ENCODE data around the gene TANGO6.
"Not testable (repeated sequence)": the region's sequence is repeated elsewhere in the genome, so short reads cannot be mapped to it uniquely, and the experiment has no call there.

TANGO6 gene

GRCh38 chr16:69116906-69117305 lies 273.6 kb downstream of the TANGO6 start:
- no peak for DNase-seq (ENCODE audit: low read depth, low spot score)

DNA sequence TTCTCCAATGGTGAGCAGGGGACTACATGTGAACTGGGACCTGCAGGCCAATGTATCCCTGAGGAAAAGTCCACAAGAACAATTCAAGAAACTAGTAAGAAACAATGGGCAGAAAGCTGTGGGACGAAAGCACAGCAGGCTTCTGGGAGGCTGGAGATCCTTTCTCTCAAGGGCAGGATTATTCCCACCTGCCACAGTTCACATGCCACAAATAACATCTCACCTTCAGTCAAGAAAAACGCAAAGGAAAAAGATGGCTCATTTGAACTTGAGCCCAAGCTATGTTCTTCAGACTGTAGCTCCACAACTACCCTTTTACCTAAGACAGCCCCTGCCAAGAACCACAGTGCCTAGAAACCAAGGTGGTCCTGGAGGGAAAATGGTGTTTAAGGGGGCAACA lies 275.1 kb downstream of the TANGO6 start:
- no peak for DNase-seq (ENCODE audit: low read depth, low spot score)

DNA sequence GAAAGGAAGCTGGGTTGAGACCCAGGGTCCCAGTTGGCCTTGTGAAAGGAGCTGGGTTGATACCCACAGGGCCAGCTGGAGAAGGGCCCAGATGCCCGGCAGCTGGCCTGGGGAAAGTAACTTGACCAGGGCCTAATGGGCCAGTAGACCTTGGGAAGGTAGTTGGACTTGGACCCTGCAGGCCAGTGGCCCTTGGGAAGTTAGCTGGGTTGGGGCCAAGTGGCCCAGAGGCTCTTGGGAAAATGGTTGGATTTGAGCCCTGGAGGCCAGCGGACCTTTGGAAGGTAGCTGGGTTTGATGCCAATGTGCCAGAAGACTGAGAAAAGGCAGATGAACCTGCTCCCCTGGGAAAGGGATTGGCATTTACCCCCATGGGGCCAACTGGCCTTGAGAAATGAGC lies 275.7 kb downstream of the TANGO6 start:
- DNase-seq (ENCODE audit: low read depth, low spot score): no peak

DNA sequence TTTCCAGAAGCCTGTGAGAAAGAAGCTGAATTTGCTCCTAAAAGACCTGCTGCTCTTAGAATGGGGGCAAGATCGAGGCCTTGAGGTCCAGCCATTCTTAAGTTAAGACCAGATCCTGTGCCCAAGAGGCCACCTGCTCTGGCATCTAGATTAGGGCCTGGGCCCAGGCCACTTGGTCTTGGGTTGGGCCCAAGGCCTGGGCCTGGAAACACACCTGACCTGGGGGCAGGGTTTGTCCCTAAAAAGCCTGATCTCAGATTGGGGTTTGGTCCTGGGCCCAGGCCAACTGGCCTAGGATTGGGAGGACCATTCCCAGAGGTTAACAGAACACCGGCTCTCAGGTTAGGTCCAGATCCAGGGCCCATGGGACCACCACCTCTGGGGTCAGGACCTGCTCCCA lies 276.2 kb downstream of the TANGO6 start:
- no peak for DNase-seq (ENCODE audit: low read depth, low spot score)

DNA sequence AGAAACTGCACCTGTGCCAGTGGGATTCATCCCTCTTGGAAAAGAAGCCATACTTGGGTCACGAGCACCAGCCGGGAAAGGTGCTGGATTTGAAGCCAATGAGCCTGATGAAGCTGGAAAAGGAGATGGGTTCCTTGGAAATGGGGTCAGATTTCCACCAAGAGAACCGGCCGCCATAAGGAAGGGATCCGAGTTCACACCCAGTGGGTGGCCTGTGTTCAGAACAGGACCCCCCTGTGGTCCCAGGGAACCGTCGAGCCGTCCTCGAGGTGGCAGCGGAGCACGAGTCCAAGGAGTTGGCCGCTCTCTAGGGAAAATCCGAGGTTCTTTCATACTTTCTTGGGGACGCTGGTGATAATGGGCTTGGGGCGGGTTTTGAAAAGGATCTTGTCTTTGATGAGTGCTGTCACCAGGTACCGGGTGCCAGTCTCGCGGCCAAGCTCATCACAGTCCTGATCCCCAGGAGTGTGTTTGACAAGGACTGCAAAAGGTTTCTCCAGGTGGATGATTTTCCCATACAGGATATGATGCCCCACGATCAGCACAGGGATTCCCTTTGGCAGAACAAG lies 276.8 kb downstream of the TANGO6 start:
- DNase-seq (ENCODE audit: low read depth, low spot score): no peak

DNA sequence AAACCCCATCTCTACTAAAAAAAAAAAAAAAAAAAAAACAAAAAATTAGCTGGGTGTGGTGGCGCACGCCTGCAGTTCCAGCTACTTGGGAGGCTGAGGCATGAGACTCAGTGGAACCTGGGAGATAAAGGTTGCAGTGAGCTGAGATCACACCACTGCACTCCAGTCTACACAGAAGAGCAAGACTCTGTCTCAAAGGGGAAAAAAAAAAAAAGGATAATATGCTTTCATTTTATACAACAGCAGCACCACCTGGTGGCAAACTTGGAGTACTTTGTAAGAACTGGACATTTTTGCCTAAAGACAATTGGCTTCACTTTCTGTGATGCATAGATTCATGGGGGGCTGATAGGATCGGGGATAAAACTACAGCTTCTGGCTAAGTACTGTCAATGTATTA lies 280.6 kb downstream of the TANGO6 start:
- DNase-seq (ENCODE audit: low read depth, low spot score): peak; percentile 47

GRCh38 chr16:69124406-69124805 lies 281.1 kb downstream of the TANGO6 start:
- not testable (repeated sequence) for DNase-seq (ENCODE audit: low read depth, low spot score)

DNA sequence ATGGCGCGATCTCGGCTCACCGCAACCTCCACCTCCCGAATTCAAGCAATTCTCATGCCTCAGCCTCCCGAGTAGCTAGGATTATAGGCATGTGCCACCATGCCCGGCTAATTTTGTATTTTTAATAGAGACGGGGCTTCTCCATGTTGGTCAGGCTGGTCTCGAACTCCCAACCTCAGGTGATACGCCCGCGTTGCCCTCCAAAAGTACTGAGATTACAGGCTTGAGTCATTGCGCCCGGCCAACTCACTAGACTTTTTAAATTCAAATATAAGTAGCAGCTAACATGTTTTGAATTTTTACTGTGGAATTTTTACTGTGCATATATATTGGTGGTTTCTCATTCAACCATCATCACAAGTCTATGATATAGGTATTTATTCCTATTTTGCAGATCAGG lies 281.6 kb downstream of the TANGO6 start:
- DNase-seq (ENCODE audit: low read depth, low spot score): not testable (repeated sequence)

GRCh38 chr16:69126221-69126620 lies 282.9 kb downstream of the TANGO6 start:
- no peak for DNase-seq (ENCODE audit: low read depth, low spot score)

DNA sequence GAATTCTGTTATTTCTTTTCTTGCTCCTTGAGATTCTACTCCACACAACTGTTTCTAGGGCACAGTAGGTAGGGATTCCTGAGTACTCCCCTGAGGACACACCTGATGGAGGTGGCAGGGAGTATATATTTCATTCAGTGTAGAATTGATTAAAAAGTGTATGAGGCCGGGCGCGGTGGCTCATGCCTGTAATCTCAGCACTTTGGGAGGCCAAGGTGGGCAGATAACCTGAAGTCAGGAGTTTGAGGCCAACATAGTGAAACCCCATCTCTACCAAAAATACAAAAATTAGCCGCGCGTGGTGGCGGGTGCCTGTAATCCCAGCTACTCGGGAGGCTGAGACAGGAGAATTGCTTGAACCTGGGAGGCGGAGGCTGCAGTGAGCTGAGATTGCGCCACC lies 283.5 kb downstream of the TANGO6 start:
- DNase-seq (ENCODE audit: low read depth, low spot score): not testable (repeated sequence)

DNA sequence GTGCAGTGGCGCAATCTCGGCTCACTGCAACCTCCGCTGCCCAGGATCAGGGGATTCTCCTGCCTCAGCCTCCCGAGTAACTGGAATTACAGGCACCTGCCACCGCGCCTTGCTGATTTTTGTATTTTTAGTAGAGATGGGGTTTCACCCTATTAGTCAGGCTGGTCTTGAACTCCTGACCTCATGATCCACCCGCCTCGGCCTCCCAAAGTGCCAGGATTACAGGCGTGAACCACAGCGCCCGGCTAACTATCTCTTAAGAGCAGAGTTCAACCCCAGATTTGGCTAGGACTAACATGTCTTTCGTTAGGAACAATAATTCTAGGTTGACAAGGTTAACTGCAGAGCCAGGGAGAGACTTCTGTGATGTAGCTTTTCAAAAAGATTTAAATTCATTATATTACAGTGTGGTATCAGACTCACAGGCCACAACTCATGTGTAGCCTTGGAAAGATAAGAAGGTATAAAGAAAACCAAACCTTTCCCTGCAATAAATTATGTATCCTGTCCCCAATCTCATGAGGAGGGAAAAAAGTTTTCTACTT lies 284.7 kb downstream of the TANGO6 start:
- no peak for DNase-seq (ENCODE audit: low read depth, low spot score)

- DNase-seq (ENCODE audit: low read depth, low spot score): no peak
These were observed 287.1 kb downstream of the TANGO6 start for GRCh38 chr16:69130461-69130860.

DNA sequence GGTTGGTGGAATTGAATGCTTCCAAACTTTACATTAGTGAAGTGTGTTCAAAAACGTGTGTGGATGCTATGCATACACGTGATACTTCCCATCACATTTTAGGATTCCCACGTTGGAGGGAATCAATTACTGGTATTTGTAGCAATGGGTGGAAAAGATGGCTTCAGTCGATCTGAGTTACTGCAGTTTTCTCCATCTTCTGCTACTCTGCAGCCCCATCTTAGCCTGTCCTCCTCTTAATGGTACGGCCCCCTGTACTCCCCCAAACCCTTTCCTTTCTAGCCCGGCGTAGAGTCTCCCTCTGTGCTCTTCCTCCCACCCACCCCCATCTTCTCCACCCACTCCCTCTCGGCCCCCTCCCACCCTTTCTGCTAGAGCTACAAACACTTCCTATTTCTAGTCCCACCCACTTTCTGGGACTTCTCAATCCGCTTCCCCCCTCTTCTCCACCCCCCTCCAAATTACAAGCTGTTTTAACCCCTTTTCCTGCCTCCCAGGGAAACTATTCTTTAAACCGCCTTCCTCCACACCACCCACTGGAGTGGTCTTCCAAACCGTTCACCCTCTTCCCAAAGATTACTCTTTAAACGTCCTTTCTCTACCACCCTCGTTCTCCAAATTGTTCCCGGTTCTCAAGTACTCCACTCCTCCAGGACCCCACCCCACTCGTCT lies 288.0 kb downstream of the TANGO6 start:
- no peak for DNase-seq (ENCODE audit: low read depth, low spot score)

- peak; percentile 42 for DNase-seq (ENCODE audit: low read depth, low spot score)
These were observed 288.6 kb downstream of the TANGO6 start for GRCh38 chr16:69131839-69132423.

GRCh38 chr16:69132424-69133252 lies 289.3 kb downstream of the TANGO6 start, which contains the start of the genes CHTF8 and UTP4:
TSS of gene CHTF8 (minus strand) at chr16:69132588. CDS start at chr16:69121458, 11,130 bp downstream.
TSS of gene UTP4 (plus strand) at chr16:69132649. CDS start at chr16:69133460, 811 bp downstream.
- DNase-seq (ENCODE audit: low read depth, low spot score): peak; percentile 81

DNA sequence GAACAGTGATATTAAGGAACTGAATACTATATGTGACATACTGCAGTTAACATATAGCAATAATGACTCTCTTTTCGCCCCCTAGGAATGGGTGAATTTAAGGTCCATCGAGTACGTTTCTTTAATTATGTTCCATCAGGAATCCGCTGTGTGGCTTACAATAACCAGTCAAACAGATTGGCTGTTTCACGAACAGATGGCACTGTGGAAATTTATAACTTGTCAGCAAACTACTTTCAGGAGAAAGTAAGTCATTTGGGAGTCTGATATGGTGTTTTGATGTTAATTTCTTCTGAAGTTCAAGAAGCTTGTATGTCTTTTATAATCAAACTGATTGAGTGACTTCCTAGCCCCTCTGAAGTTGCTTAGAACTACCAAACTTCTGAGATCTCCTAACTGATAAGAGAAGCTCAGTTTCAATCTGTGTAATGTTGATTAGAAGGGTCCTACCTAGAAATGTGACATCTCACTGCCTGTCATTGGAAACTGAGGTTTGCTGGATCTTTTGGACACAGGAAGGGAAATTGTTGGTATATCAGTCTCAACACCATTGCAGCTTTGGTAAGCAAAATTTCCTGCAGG lies 290.1 kb downstream of the TANGO6 start:
- no peak for DNase-seq (ENCODE audit: low read depth, low spot score)

Measured in activated CD4-positive, CD25-positive, alpha-beta regulatory T cell treated with anti-CD3 and anti-CD28 coated beads, Interleukin-2, amount 50 U/mL, for 16 hours (primary cell).